NCI-H1417 (cell line): ENCODE data around the gene CX3CR1.
"Not testable (repeated sequence)": the region's sequence is repeated elsewhere in the genome, so short reads cannot be mapped to it uniquely, and the experiment has no call there.

Source experiments
- DNase-seq, 3 experiments: peaks; one replicate each; lab custom pipeline; 2025; lab: John Stamatoyannopoulos, UW

CX3CR1 gene

DNA sequence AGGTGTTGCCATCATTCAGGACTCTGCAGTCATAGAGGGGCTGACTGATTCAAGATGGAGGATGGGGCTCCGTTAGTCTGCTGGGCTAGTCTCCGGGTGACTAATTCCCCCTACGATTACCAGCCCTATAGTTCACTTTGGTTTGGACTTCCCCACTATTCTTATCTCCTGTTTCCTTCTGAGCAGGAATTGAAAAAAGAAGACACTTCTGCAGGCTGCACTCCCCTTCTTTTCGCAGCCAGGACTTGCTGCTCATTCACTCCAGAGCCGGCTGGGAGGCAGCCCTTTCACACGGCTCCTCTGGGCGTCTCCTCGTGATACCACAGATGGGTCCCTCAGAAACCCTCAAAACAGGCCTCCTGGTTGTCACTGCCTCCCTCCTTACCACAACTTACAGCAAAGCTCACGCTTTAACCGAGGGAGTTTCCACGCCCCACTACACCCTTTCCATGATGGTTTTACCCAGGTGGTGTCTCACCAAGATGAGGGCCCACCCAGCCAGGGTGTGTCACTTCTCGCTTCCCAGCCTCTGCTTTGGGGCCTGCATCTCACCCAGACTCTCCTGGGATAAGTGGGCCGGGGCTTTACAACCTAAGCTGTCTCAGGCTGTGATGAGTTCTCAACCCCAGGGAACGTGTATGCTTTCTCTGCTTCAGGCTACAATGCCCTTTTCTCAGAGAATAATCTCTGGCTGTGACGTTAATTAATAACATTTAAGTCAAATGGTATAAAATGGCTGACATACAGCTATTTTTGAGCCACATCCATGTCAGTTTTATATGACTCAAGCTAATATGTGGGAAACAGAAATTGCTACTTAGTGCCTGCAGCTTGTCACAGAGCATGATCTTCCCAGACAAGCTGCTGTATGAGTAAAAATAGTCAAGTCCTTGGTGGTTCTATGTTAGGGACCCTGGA, 11.9 kb downstream of the CX3CR1 start:
- no peak for DNase-seq

DNA sequence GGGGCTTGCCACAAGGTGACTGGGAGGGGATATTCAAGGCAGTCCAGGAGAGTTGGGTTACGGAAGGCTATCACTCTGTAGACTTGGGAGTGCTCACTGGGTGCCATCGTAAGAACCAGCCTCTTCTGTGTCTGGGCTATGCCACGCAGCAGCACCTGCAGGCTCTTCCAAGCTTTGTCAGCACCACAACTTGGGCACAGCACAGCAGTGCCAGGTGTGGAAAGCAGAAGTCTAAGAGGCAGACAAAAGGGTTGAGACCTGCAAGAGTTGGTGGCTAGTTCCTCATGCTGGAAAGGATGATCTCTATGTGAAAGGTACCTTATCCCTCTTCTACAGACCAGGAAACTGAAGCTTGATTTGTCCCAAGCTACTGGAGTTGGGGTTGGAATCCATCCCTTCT, 15.8 kb downstream of the CX3CR1 start:
- DNase-seq = no peak

DNA sequence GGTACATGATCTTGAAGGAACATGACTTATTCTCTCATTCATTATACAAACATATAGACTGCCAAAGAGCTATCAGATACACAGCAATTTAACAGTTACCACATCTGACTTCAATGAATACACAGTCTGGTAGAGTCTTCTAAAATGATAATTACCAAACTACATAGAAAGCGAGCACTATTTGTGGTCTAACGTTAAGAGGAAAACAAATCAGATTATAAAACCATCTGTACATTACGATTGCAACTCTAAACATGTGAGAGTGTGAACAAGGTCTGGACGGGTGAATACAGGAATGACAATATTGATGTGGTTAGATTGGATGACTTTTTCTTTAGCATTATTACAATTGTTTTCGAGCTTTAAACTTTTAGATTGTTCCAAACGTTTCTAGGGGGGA, 16.3 kb downstream of the CX3CR1 start:
- DNase-seq = no peak

DNA sequence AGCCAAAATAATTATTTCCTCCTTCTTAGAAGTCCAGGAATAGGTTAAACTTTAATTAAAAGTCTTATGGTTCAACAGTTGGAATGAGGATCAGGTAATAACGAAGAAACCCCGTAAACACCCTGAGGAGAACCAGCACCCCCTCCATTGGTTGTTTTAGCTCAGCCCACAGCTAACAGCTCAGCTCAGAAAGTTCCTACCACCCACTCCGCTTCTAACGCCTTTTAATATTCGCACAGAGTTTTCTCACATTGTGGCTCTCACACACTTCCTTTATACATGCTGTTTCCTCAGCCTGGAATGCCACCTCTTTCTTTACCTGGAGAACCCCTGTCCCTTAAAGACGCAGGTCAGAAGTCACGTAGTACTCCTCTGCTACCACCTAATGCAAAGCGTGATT, 17.0 kb downstream of the CX3CR1 start:
- DNase-seq = no peak

DNA sequence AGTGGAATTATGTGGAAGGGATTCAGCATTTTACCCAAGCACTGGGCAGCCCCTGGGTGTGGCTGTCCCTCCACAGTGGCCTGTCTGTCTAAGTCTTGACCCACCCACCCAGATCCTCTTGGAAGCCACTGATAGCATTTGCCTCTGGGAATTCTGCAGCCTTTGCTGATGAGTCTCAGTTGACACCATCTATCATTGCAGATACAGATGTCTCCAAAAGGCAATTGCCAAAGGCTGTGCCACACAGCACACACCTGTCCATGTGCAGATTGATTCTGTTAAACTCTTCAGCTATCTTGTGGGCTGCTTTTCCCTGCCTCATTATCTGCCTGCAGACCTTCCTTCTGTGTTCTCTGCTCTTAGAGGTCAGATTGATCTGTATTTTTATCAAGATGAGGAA, 18.1 kb downstream of the CX3CR1 start:
- no peak for DNase-seq

DNA sequence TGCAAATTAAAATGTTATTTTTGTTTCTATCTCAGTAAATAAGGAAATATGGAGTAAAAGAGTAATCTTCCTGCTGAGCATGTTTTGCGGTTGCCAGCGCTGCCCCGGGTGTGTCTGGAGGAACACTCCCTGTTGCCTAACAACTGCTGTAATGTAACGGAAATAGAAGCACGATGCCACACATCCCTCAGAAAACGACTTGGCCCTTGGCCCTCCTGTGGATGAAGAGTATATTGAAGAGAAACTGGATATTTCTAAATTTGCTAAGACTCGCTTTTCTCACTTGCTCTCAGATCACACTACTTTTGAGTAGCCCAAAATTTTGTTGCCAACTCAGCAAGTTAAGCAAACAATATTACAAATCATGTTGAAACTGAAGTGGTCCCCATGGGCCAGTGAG, 18.9 kb downstream of the CX3CR1 start:
- DNase-seq = peak; percentile 5 to 57 (median 17)

DNA sequence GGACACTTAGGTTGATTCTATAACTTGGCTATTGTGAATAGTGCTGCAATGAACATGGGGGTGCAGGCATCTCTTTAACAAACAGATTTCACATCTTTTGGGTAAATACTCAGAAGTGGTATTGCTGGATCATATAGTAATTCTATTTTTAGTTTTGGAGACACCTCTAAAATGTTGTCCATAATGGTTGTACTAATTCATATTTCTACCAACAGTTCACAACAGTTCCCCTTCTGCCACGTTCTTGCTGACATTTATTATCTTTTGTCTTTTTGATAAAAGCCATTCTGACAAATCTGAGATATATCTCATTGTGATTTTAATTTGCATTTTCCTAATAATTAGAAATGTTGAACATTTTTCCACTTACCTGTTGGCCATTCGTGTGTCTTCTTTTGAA, 19.5 kb downstream of the CX3CR1 start:
- no peak for DNase-seq

DNA sequence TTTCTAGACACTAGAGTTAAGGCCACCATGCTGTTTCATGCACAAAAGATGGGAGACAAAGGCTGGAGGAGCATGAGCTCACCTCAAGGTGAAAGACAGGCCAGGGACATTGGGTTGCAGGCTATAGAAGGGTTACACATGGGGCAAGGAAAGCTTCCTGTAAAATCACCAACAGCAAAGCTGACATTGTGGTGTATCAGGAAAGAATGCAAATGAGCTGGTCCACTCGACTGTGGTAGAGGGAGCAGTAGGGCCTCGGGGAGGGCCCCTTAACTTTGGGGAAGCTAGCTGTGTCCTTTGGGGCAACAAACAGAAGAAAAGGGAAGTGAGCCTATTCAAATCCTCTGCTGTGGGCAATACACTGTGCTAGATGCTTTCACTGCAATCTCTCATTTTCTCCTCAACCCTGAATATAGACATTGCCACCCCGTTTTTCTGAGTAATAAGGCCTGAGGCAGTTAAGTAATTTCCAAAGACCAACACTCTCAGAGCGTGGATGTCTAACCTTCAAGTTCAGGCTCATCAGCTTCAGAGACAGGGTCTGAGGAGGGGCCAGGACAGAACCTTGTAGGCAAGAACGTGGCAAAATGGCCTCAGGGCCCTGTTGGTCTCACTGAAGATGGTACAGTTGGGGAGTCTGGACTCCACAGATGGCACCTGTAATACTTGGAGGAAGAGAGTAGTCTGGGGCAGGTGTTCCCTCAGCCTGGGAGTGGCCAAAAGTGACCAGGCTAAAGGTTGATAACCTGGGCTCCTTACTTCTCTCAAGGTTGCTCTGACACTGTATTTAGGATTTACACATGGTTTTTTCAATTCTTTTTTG, 24.1 kb downstream of the CX3CR1 start:
- DNase-seq = no peak

DNA sequence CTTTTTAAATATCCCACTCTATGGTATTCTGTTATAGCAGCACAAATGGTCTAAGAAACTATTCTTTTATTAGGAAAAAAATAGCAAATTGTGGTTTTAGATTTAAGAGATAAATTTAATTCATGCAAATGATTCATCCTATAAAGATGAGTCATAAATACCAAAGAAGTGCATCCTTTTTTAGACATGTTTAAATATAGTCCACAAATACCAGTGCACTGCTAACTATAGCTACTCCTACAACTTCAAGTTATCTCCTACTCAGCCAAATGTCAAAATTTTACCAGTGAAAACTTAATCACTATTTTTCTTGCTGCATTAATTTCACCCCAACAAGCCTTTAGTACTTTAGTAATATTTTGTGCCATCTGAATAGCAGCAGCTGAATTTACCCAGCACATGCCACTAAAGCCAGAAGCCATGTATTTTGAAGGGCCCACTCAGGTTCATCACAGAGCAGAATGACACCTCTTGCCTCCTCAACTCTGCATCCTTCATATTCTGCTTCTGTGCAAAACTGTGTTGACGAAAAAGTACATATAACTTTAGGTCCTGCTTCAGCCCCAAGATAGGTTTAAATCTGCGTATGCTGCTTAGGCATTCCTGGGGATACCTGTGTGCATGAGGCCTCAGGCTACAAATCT, 24.9 kb downstream of the CX3CR1 start:
- DNase-seq = no peak

DNA sequence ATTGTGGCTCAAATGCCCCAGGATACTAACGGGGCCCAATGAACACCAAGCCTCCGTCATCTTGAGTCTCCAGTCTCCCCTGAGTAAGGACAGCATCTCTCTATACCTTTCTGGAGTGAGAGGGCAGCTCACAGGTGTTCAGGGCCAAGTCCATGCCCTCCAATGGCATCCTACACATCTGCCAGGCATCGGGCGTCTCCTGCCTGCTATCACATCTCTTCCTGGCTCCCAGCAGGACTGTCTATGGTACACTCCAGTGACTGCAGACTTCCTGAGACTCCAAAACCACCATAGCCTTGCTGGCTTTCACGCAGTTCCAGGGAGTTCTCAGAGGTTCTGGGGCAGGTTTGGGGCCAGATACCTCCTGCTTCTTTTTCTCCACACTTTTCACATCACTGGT, 28.3 kb downstream of the CX3CR1 start:
- no peak for DNase-seq

DNA sequence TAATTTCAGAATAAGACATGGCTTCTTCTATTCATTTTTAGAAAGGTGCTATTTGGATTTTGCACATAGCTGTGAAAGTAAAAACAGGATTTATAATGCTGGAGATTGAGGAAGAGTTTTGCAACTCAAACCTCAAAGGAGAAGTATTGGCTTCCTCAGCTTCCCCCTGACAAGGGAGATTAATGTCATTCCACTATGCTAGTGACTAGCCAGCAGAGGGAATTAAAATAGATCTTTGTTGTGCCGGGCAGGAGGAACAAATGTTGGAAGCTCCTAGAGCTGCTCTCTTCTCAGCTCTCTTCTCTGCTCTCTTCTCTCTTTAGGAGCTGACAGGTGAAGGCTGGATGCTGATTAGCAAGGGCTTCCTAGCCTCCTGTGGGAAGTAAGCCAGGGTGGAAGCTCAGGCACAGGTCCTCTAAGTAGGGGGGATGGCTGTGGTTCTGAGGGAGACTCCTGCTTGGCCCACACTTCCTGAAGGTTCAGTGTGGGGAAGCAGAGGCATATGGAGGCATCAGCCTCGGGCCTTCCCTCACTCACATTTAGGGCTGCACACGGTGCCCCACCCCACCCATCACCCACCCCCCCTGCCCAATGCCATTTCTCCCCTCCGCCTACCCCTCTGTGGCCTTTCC, 29.6 kb downstream of the CX3CR1 start:
- no peak for DNase-seq

DNA sequence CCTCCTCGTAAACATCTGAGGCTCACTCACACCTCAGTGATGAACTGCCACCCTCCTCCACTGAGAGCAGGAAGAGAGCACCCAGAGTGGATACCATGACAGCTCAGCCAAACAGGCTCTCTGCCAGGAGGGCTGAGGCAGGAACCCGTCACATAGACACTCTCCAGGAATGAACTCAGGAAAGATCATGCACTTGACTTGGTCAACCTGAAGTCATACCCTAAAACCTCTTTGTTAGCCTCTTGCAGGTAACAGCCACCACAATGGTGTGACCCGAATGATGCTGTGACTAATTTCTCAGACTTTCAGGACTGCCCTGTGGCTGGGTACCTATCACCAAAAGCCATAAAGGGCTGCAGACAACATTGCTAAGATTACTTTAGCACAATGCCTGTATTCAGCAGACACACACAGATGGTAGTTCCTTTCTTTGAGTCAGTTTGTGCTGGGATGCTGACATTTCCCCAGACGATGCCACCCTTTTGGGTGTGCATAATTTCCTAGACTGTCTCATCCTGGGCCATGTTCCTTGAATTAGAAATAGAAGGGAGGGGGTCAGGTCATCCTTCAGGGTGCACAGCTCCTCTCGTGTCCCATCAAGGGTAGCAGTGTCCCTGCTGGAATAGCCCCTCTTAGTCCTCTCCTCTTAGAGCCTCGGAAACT, 30.3 kb downstream of the CX3CR1 start:
- no peak for DNase-seq

DNA sequence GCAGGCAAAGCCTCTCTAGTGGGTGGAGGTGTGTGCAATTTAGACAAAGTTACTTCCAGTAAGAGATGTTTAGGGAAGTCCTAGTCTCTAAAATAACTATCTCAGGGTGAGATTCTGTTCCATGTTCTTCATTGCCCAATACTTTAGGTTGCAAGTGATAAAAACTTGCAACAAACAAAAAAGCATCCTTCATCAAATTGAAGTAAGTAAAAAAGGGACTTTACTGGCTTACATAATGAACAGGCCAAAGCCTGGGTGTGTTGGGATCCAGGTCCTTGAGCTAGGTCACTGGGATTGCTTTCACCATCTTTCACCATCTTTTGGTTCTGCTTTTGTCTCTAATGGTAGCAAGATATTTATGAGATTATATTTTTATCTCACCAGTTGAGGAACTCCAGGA, 38.3 kb downstream of the CX3CR1 start:
- DNase-seq = no peak

DNA sequence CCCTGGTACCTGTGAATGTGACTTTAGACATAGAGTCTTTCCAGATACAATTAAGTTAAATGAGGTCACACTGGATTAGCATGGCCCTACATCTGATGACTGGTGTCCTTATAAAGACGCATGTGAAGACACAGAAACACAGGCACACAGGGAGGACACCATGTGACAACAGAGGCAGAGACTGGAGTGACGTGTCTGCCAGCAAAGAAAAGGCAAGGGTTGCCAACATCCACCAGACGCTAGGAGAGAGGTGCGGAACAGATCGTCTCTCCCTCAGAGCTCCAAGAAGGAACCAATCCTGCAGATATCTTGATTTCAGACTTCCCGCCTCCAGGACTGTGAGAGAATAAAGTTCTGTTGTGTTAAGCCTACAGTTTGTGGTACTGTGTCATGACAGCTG, 42.8 kb downstream of the CX3CR1 start:
- DNase-seq = no peak

DNA sequence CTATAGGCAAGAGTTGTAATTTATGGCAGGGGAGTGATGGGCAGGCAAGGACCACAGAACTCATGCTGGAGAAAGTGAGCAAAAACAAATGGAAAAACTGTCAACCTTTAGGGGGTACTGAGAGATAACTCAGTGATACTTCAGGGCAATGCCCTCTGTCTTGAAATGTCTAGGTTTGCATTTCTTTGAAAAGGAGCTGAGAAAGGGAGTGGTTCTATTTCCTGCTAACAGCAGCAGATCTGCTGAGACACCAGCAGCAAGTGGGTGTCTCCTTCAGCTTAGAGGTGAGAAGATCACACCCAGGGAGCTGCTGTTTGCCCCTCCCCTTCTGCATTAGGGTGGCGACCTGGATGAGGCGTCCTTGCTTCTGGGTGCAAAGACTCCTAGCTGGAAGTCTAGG, 45.2 kb downstream of the CX3CR1 start:
- DNase-seq = no peak

DNA sequence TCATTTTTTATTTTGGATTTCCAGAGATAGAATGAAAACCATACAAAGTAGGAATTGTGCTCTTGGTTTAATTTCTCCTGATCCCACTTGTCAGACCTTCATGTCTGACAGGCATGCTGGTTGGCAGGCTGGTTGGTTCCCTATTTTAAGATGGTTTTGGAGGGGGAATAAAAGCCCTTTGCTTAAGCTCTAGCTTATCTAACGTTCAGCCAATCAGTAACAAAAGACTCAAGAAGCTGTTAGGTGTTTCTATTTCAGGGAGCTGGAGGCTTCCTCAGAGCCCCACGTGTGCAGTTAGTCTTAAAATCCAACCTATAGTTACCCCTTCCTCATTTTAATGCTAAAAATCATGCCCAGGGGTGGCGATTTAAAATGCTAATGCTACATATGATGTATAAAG, 47.0 kb downstream of the CX3CR1 start:
- no peak for DNase-seq

DNA sequence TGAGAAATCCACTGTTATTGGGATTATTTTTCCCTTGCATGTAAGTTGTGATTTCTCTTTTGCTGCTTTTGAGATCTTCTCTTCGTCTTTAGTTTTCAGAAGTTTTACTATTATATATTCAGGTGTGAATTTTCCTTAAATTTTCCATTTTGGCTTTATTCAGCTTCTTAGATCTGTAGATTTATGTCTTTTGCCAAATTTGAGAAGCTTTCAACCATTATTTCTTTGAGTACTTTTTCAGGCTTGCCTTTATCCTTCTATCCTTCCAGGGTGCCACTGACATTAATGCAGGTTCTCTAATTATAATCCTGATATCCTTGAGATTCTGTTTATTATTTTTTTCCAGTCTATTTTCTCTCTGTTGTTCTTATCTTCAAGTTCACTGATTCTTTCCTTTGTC, 49.4 kb downstream of the CX3CR1 start:
- DNase-seq = no peak

DNA sequence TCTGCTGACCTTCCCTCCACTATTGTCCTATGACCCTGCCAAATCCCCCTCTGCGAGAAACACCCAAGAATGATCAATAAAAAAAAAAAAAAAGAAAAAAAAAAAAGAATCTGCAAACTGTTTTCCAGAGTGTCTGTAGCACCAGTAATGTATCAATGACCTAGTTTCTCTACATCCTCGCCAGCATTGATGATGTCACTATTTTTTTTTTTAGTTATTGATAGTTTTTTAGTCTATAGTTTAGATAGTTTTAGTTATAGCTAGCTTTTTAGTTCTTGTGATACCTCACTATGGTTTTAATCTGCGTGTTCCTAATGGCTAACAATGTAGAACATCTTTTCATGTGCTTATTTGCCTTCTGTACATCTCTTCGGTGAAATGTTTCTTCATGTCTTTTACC, 51.3 kb downstream of the CX3CR1 start:
- no peak for DNase-seq

DNA sequence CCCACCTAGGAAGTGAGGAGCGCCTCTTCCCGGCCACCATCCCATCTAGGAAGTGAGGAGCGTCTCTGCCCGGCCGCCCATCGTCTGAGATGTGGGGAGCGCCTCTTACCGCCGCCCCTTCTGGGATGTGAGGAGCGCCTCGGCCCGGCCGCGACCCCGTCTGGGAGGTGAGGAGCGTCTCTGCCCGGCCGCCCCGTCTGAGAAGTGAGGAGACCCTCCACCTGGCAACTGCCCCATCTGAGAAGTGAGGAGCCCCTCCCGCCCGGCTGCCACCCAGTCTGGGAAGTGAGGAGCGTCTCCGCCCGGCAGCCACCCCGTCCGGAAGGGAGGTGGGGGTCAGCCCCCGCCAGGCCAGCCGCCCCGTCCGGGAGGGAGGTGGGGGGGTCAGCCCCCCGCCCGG, 52.2 kb downstream of the CX3CR1 start:
- not testable (repeated sequence) for DNase-seq

DNA sequence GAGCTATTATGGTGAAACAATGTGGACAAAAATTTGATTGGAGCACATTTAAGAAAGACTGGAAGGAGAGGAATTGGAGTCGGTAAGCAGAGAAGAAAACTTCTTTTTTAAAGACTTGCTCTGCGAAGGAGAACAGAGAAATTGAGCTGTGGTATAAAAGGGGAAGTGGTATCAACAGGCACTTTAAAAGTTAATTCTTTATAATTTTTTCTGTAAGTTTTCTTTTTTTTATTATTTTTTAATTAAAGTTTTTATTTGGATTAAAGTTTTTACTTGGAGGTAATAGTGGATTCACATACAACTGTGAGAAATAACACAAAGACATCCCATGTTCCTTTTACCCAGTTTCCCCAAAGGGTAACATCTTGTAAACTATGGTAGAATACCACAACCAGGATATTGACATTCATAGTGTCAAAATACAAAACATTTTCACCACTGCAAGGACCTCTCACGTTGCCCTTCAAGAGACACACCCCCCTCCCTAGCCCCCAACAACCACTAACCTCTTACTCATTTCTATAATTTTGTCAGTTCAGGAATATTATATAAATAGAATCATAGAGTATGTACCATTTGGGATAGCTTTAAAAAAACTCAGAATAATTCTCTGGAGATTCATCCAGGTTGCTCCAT, 53.6 kb downstream of the CX3CR1 start:
- DNase-seq = no peak

DNA sequence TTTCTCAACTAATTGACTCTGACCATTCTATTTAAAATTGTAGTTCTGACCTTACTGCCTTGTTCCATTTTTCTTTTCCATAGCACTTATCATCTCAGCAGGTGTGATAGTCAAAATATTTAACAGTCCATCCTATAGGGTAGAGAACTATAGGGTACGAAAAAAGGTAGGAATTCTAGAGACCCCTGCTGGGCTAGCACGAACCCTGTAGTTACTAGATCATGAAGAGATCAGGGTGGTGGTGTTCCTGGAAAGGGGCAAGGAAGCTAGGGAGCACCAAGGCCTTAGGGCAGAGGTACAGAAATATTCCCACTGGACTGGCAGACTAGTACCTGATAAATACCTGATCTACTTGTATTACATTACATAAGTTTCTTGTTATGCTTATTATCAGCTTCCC, 55.5 kb downstream of the CX3CR1 start:
- no peak for DNase-seq
